ENCODE data around the gene UBA1.

Gene UBA1

GRCh38 chrX:47233333-47234113 is 39.9 kb downstream of the UBA1 start:
- DNase-seq (ENCODE audit: low spot score in 2 of 2) (peak; percentile 76 to 95), ATAC-seq (replicated peaks; ENCODE audit: extremely low read depth, poor library complexity, severe bottlenecking) (peak; percentile 91)
- H3K27ac Mint-ChIP-seq (ENCODE audit: low read depth): peak overlapping the region; percentile 100
- H3K4me3 Mint-ChIP-seq: peak overlapping the region; percentile 93
- H3K9me3 Mint-ChIP-seq: no peaks in the 10 kb centered on the region
- H3K4me1 Mint-ChIP-seq: peaks cover 20% of the 10 kb centered on the region
- no peaks in the 10 kb centered on the region for H3K27me3 Mint-ChIP-seq
- peaks cover 30% of the 10 kb centered on the region for H3K36me3 Mint-ChIP-seq (ENCODE audit: insufficient read depth)

GRCh38 chrX:47234583-47234982 is 41.0 kb downstream of the UBA1 start:
- Mint-ChIP-seq H3K4me1 (peaks cover 20% of the 10 kb centered on the region), H3K9me3 (no peaks in the 10 kb centered on the region), H3K36me3 (ENCODE audit: insufficient read depth) (peaks cover 27% of the 10 kb centered on the region), H3K4me3 (peak overlapping the region; percentile 93), H3K27me3 (no peaks in the 10 kb centered on the region), H3K27ac (ENCODE audit: low read depth) (peak overlapping the region; percentile 100)
- ATAC-seq (replicated peaks; ENCODE audit: extremely low read depth, poor library complexity, severe bottlenecking) (no peak), DNase-seq (ENCODE audit: low spot score in 2 of 2) (no peak)

GRCh38 chrX:47235691-47236103 is 42.1 kb downstream of the UBA1 start:
- Mint-ChIP-seq H3K36me3 (ENCODE audit: insufficient read depth) (peaks cover 29% of the 10 kb centered on the region), H3K4me3 (peak overlapping the region; percentile 2), H3K27me3 (no peaks in the 10 kb centered on the region), H3K27ac (ENCODE audit: low read depth) (peak overlapping the region; percentile 0), H3K9me3 (no peaks in the 10 kb centered on the region), H3K4me1 (peaks cover 20% of the 10 kb centered on the region)
- DNase-seq (ENCODE audit: low spot score in 2 of 2): no peak
- no peak for ATAC-seq (replicated peaks; ENCODE audit: extremely low read depth, poor library complexity, severe bottlenecking)

- Mint-ChIP-seq H3K36me3 (ENCODE audit: insufficient read depth) (peaks cover 30% of the 10 kb centered on the region), H3K4me1 (peaks cover 17% of the 10 kb centered on the region), H3K9me3 (no peaks in the 10 kb centered on the region), H3K27me3 (no peaks in the 10 kb centered on the region), H3K27ac (ENCODE audit: low read depth) (no peak overlapping the region), H3K4me3 (no peak overlapping the region)
- ATAC-seq (replicated peaks; ENCODE audit: extremely low read depth, poor library complexity, severe bottlenecking): no peak
- no peak for DNase-seq (ENCODE audit: low spot score in 2 of 2)
Measured at GRCh38 chrX:47239199-47239598, 45.6 kb downstream of the UBA1 start.

GRCh38 chrX:47239898-47240545 is 46.4 kb downstream of the UBA1 start:
- Mint-ChIP-seq H3K27me3 (no peaks in the 10 kb centered on the region), H3K4me1 (peaks cover 17% of the 10 kb centered on the region), H3K36me3 (ENCODE audit: insufficient read depth) (peaks cover 31% of the 10 kb centered on the region), H3K4me3 (no peak overlapping the region), H3K9me3 (no peaks in the 10 kb centered on the region), H3K27ac (ENCODE audit: low read depth) (no peak overlapping the region)
- DNase-seq (ENCODE audit: low spot score in 2 of 2): no peak
- no peak for ATAC-seq (replicated peaks; ENCODE audit: extremely low read depth, poor library complexity, severe bottlenecking)

GRCh38 chrX:47240619-47241018 is 47.0 kb downstream of the UBA1 start:
- Mint-ChIP-seq H3K27me3 (no peaks in the 10 kb centered on the region), H3K4me1 (peaks cover 11% of the 10 kb centered on the region), H3K36me3 (ENCODE audit: insufficient read depth) (peaks cover 33% of the 10 kb centered on the region), H3K27ac (ENCODE audit: low read depth) (no peak overlapping the region), H3K4me3 (no peak overlapping the region), H3K9me3 (no peaks in the 10 kb centered on the region)
- ATAC-seq (replicated peaks; ENCODE audit: extremely low read depth, poor library complexity, severe bottlenecking): no peak
- no peak for DNase-seq (ENCODE audit: low spot score in 2 of 2)

GRCh38 chrX:47241201-47242011 is 47.8 kb downstream of the UBA1 start:
- Mint-ChIP-seq H3K36me3 (ENCODE audit: insufficient read depth) (peaks cover 40% of the 10 kb centered on the region), H3K27me3 (no peaks in the 10 kb centered on the region), H3K4me1 (peaks cover 4% of the 10 kb centered on the region), H3K4me3 (no peak overlapping the region), H3K27ac (ENCODE audit: low read depth) (peak overlapping the region; percentile 29), H3K9me3 (no peaks in the 10 kb centered on the region)
- DNase-seq (ENCODE audit: low spot score in 2 of 2) (no peak), ATAC-seq (replicated peaks; ENCODE audit: extremely low read depth, poor library complexity, severe bottlenecking) (no peak)

GRCh38 chrX:47242321-47242720 is 48.7 kb downstream of the UBA1 start:
- DNase-seq (ENCODE audit: low spot score in 2 of 2): no peak
- no peak for ATAC-seq (replicated peaks; ENCODE audit: extremely low read depth, poor library complexity, severe bottlenecking)
- Mint-ChIP-seq H3K4me3 (no peak overlapping the region), H3K27me3 (no peaks in the 10 kb centered on the region), H3K36me3 (ENCODE audit: insufficient read depth) (peaks cover 38% of the 10 kb centered on the region), H3K27ac (ENCODE audit: low read depth) (no peak overlapping the region), H3K4me1 (peaks cover 4% of the 10 kb centered on the region), H3K9me3 (no peaks in the 10 kb centered on the region)

- peaks cover 4% of the 10 kb centered on the region for H3K4me1 Mint-ChIP-seq
- no peak overlapping the region for H3K4me3 Mint-ChIP-seq
- no peak for DNase-seq (ENCODE audit: low spot score in 2 of 2)
- ATAC-seq (replicated peaks; ENCODE audit: extremely low read depth, poor library complexity, severe bottlenecking): no peak
- peaks cover 39% of the 10 kb centered on the region for H3K36me3 Mint-ChIP-seq (ENCODE audit: insufficient read depth)
- no peak overlapping the region for H3K27ac Mint-ChIP-seq (ENCODE audit: low read depth)
- H3K9me3 Mint-ChIP-seq: no peaks in the 10 kb centered on the region
- H3K27me3 Mint-ChIP-seq: no peaks in the 10 kb centered on the region
Measured at GRCh38 chrX:47243351-47243750, 49.7 kb downstream of the UBA1 start.

- peaks cover 43% of the 10 kb centered on the region for H3K36me3 Mint-ChIP-seq (ENCODE audit: insufficient read depth)
- no peak overlapping the region for H3K4me3 Mint-ChIP-seq
Measured at GRCh38 chrX:47244676-47245075, 51.0 kb downstream of the UBA1 start.

GRCh38 chrX:47245156-47245555 is 51.5 kb downstream of the UBA1 start:
- DNase-seq (ENCODE audit: low spot score in 2 of 2) (no peak), ATAC-seq (replicated peaks; ENCODE audit: extremely low read depth, poor library complexity, severe bottlenecking) (no peak)
- H3K4me1 Mint-ChIP-seq: peaks cover 4% of the 10 kb centered on the region
- no peak overlapping the region for H3K27ac Mint-ChIP-seq (ENCODE audit: low read depth)
- no peaks in the 10 kb centered on the region for H3K27me3 Mint-ChIP-seq
- H3K9me3 Mint-ChIP-seq: no peaks in the 10 kb centered on the region
- H3K36me3 Mint-ChIP-seq (ENCODE audit: insufficient read depth): peaks cover 42% of the 10 kb centered on the region
- H3K4me3 Mint-ChIP-seq: no peak overlapping the region

More at GRCh38 chrX:47244676-47245075, 51.0 kb downstream of the UBA1 start:
- Mint-ChIP-seq H3K4me1 (peaks cover 4% of the 10 kb centered on the region), H3K27me3 (no peaks in the 10 kb centered on the region), H3K27ac (ENCODE audit: low read depth) (no peak overlapping the region), H3K9me3 (no peaks in the 10 kb centered on the region)
- no peak for DNase-seq (ENCODE audit: low spot score in 2 of 2)
- no peak for ATAC-seq (replicated peaks; ENCODE audit: extremely low read depth, poor library complexity, severe bottlenecking)

- Mint-ChIP-seq H3K9me3 (no peaks in the 10 kb centered on the region), H3K4me3 (no peak overlapping the region), H3K4me1 (no peaks in the 10 kb centered on the region), H3K27me3 (no peaks in the 10 kb centered on the region), H3K36me3 (ENCODE audit: insufficient read depth) (peaks cover 27% of the 10 kb centered on the region), H3K27ac (ENCODE audit: low read depth) (no peak overlapping the region)
- ATAC-seq (replicated peaks; ENCODE audit: extremely low read depth, poor library complexity, severe bottlenecking) (no peak), DNase-seq (ENCODE audit: low spot score in 2 of 2) (no peak)
Measured at GRCh38 chrX:47247206-47247998, 53.8 kb downstream of the UBA1 start.

Data from central memory CD8-positive, alpha-beta T cell (primary cell).